ENCODE data around the gene GIT2. TPM values are rescaled to one million over a fixed set of nuclear protein-coding genes. Genes with fewer than 3 reads are reported as not detected.

GIT2 gene
- total and polyA plus RNA-seq, 2 donors from 2014 or later = 10.4 to 46.2 TPM

- DNase-seq (no peak), FAIRE-seq (no peak)
- intact Hi-C loops (cut with DNase I) = no loop called here
- Histone ChIP-seq H3K4me3 (ENCODE audit: low read length in 3 of 3) (no peak overlapping the region), H3K9me3 (ENCODE audit: control insufficient read depth in 2 of 3, insufficient read depth in 1 of 3, low read length in 3 of 3) (no peaks in the 10 kb centered on the region), H3K4me1 (ENCODE audit: control insufficient read depth in 2 of 3, insufficient read depth in 2 of 3, low read depth in 1 of 3, low read length in 3 of 3) (no peaks in the 10 kb centered on the region), H3K27me3 (ENCODE audit: control insufficient read depth, insufficient read depth, low read length) (no peaks in the 10 kb centered on the region), H3K36me3 (ENCODE audit: control insufficient read depth in 2 of 3, insufficient read depth in 3 of 3, low read length in 3 of 3) (peaks cover 0 to 5% (median 2%) of the 10 kb centered on the region in 3 donors), H3K27ac (ENCODE audit: low read depth in 2 of 2, low read length in 2 of 2) (no peak overlapping the region), H3K9ac (ENCODE audit: low read length in 3 of 3) (no peak overlapping the region)
- TF ChIP-seq CTCF (IDR thresholded peaks at IDR 0.05; ENCODE audit: borderline replicate concordance, extremely low read depth, insufficient read depth) = no peak
These were observed 73.1 kb downstream of the GIT2 start for GRCh38 chr12:109923038-109923437.

DNA sequence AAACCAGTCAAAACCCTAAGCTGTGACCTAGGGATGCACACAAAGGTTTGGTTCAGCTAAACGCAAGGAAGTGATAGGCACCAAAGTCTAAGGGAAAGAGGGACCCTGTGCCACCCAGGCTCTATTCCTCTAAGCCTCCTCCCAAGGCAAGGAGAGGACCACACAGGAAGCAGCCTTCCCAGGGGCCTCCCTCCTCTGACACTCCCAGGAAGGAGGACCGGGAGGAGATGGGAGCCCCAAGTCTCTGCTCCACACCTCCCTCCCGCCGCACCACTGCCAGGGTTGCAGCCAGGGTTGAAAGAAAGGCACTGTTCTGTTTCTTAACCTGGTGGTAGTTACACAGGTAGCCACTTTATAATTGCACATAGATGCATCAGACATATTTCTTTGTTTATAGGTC, 74.2 kb downstream of the GIT2 start:
- H3K27ac ChIP-seq (ENCODE audit: low read depth in 2 of 2, low read length in 2 of 2) = no peak overlapping the region
- intact Hi-C loops (cut with DNase I) = no loop called here
- no peak for DNase-seq
- no peaks in the 10 kb centered on the region for H3K9me3 ChIP-seq (ENCODE audit: control insufficient read depth in 2 of 3, insufficient read depth in 1 of 3, low read length in 3 of 3)
- H3K27me3 ChIP-seq (ENCODE audit: control insufficient read depth, insufficient read depth, low read length) = no peaks in the 10 kb centered on the region
- no peak for FAIRE-seq
- H3K4me3 ChIP-seq (ENCODE audit: low read length in 3 of 3) = no peak overlapping the region
- H3K36me3 ChIP-seq (ENCODE audit: control insufficient read depth in 2 of 3, insufficient read depth in 3 of 3, low read length in 3 of 3) = peaks cover 2 to 11% (median 10%) of the 10 kb centered on the region in 3 donors
- no peak for TF ChIP-seq CTCF (IDR thresholded peaks at IDR 0.05; ENCODE audit: borderline replicate concordance, extremely low read depth, insufficient read depth)
- H3K4me1 ChIP-seq (ENCODE audit: control insufficient read depth in 2 of 3, insufficient read depth in 2 of 3, low read depth in 1 of 3, low read length in 3 of 3) = no peaks in the 10 kb centered on the region
- H3K9ac ChIP-seq (ENCODE audit: low read length in 3 of 3) = no peak overlapping the region

DNA sequence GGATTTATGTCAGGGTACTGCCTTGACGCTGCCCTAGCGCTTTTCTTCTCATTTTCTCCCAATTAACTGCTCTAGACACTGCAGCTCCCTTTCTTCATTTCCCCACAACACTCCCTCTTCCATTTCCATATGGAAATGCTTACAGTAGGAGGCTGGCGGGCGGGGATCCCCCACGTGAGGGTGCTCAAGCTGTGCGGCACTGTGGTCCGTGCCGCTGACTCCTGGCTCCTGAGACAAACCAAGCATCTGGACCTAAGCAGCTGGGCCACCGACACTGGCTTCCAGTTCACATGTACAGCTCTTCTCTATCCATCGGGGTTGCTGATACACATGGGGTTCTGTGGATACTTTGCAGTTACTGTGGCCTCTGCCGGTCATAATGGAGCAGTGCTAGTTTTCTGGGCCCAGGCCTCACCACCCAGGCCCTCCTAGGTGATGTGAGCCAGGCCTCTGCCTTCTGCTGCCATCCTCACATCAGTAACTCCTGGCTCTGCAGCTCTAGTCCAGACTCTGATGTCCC, 75.8 kb downstream of the GIT2 start:
- FAIRE-seq = no peak
- peaks cover 2 to 18% (median 15%) of the 10 kb centered on the region in 3 donors for H3K36me3 ChIP-seq (ENCODE audit: control insufficient read depth in 2 of 3, insufficient read depth in 3 of 3, low read length in 3 of 3)
- H3K9me3 ChIP-seq (ENCODE audit: control insufficient read depth in 2 of 3, insufficient read depth in 1 of 3, low read length in 3 of 3) = no peaks in the 10 kb centered on the region
- no peak for DNase-seq
- H3K4me3 ChIP-seq (ENCODE audit: low read length in 3 of 3) = no peak overlapping the region
- H3K27ac ChIP-seq (ENCODE audit: low read depth in 2 of 2, low read length in 2 of 2) = no peak overlapping the region
- H3K9ac ChIP-seq (ENCODE audit: low read length in 3 of 3) = no peak overlapping the region
- no peak for TF ChIP-seq CTCF (IDR thresholded peaks at IDR 0.05; ENCODE audit: borderline replicate concordance, extremely low read depth, insufficient read depth)
- intact Hi-C loops (cut with DNase I) = no loop called here
- H3K4me1 ChIP-seq (ENCODE audit: control insufficient read depth in 2 of 3, insufficient read depth in 2 of 3, low read depth in 1 of 3, low read length in 3 of 3) = no peaks in the 10 kb centered on the region
- no peaks in the 10 kb centered on the region for H3K27me3 ChIP-seq (ENCODE audit: control insufficient read depth, insufficient read depth, low read length)

DNA sequence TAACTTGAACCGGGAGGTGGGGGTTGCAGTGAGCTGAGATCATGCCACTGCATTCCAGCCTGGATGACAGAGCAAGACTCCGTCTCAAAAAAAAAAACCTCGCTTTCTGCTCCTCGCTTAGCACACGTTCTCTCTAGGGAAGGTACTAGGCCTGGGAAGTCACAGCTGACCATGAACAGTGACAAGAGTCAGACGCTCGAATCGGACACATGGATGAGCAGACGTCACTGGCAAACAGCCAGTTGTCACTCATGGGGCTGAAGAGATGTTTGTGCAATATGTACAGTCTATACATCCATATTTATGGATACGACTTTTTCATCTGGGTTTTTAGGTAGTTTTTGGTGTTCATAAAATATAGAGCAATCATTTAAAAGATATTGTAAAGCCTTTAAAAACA, 76.7 kb downstream of the GIT2 start:
- intact Hi-C loops (cut with DNase I) = no loop called here
- no peaks in the 10 kb centered on the region for H3K27me3 ChIP-seq (ENCODE audit: control insufficient read depth, insufficient read depth, low read length)
- H3K9me3 ChIP-seq (ENCODE audit: control insufficient read depth in 2 of 3, insufficient read depth in 1 of 3, low read length in 3 of 3) = no peaks in the 10 kb centered on the region
- no peak overlapping the region for H3K9ac ChIP-seq (ENCODE audit: low read length in 3 of 3)
- H3K27ac ChIP-seq (ENCODE audit: low read depth in 2 of 2, low read length in 2 of 2) = no peak overlapping the region
- TF ChIP-seq CTCF (IDR thresholded peaks at IDR 0.05; ENCODE audit: borderline replicate concordance, extremely low read depth, insufficient read depth) = no peak
- DNase-seq = no peak
- FAIRE-seq = no peak
- H3K4me3 ChIP-seq (ENCODE audit: low read length in 3 of 3) = no peak overlapping the region
- peaks cover 2 to 27% (median 21%) of the 10 kb centered on the region in 3 donors for H3K36me3 ChIP-seq (ENCODE audit: control insufficient read depth in 2 of 3, insufficient read depth in 3 of 3, low read length in 3 of 3)
- no peaks in the 10 kb centered on the region for H3K4me1 ChIP-seq (ENCODE audit: control insufficient read depth in 2 of 3, insufficient read depth in 2 of 3, low read depth in 1 of 3, low read length in 3 of 3)
